ENCODE results near the gene THADA. TPM values are rescaled to one million over a fixed set of nuclear protein-coding genes. Genes with fewer than 3 reads are reported as not detected.
A peak's percentile ranks its signal among the peaks of the same experiment; 100 is the strongest.

The THADA gene
- total and polyA plus RNA-seq, 2 donors (not counting 1 experiment from before 2014, with no cell fraction given) = 9.2 to 36.2 TPM

DNA sequence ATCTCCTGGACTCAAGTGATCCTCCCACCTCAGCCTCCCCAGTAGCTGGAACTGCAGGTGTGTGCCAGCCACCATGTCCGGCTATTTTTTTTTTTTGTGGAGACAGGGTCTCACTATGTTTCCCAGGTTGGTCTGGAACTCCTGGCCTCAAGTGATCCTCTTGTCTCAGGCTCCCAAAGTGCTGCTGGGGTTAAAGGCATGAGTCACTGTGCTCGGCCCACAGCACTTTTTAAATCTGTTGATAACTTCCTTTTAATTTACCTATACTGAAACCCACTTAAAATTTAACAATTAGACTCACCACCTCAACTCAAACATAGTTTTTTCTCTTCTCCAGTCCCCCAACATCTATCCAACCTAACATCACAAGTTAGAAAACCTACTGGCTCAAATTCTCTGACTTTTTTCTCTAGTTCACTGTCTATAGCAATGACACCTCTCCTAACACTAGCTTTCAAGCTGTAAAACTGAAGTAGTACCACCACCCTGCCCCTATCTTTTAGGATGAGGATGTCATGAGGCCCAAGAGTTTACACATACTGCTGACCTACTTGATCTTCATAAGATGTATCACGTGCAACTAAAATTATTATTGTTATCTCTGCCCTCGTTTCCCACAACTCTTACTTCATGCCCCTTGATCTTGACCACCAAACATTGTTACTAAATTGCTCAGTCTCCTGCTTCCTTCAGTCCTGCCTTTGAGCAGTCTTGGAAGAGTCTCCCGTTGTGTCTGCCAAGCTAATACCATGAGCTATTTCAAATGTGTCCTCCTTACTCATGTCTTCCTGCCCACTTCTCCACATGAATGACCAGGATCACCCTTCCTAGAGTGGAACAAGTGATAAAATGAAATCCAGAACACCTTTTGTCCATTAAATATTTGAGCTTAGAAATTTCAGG, 227.1 kb downstream of the THADA start:
- TF ChIP-seq, protein P1, sequence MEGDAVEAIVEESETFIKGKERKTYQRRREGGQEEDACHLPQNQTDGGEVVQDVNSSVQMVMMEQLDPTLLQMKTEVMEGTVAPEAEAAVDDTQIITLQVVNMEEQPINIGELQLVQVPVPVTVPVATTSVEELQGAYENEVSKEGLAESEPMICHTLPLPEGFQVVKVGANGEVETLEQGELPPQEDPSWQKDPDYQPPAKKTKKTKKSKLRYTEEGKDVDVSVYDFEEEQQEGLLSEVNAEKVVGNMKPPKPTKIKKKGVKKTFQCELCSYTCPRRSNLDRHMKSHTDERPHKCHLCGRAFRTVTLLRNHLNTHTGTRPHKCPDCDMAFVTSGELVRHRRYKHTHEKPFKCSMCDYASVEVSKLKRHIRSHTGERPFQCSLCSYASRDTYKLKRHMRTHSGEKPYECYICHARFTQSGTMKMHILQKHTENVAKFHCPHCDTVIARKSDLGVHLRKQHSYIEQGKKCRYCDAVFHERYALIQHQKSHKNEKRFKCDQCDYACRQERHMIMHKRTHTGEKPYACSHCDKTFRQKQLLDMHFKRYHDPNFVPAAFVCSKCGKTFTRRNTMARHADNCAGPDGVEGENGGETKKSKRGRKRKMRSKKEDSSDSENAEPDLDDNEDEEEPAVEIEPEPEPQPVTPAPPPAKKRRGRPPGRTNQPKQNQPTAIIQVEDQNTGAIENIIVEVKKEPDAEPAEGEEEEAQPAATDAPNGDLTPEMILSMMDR (conservative IDR thresholded peaks at IDR 0.05 in 1 of 2, IDR thresholded peaks at IDR 0.05 in 1 of 2; ENCODE audit: low read depth in 1 of 2, low read length in 2 of 2) = no peak
- no peak for TF ChIP-seq EZH2 (IDR thresholded peaks at IDR 0.05; ENCODE audit: low read length, missing control alignments)
- no peak overlapping the region for H3K27ac ChIP-seq (ENCODE audit: insufficient read depth, low read length)
- no peak overlapping the region for H3K4me2 ChIP-seq (ENCODE audit: extremely low read depth, insufficient read depth, low read length)
- H3K9me3 ChIP-seq (ENCODE audit: control insufficient read depth, insufficient read depth, low read depth, low read length) = no peaks in the 10 kb centered on the region
- no peak overlapping the region for H2AFZ ChIP-seq (ENCODE audit: low read length)
- no peak overlapping the region for H3K9ac ChIP-seq (ENCODE audit: insufficient read depth, low read length)
- H3K4me3 ChIP-seq (replicated peaks in 1 of 4; ENCODE audit: control extremely low read depth in 1 of 4, insufficient read depth in 1 of 4, low read depth in 3 of 4, low read length in 4 of 4) = no peak overlapping the region
- peak; percentile 37 to 61 for DNase-seq (ENCODE audit: low read depth in 2 of 2)
- H3K36me3 ChIP-seq (ENCODE audit: control insufficient read depth, insufficient read depth, low read length) = no peaks in the 10 kb centered on the region
- H3K4me1 ChIP-seq (ENCODE audit: control insufficient read depth, extremely low read depth, insufficient read depth, low read length) = no peaks in the 10 kb centered on the region
- H4K20me1 ChIP-seq (ENCODE audit: control insufficient read depth, extremely low read depth, insufficient read depth, low read length) = no peaks in the 10 kb centered on the region
- H3K79me2 ChIP-seq (ENCODE audit: control insufficient read depth, insufficient read depth, low read length) = no peaks in the 10 kb centered on the region
- no peaks in the 10 kb centered on the region for H3K27me3 ChIP-seq (ENCODE audit: control insufficient read depth, insufficient read depth, low read length)

DNA sequence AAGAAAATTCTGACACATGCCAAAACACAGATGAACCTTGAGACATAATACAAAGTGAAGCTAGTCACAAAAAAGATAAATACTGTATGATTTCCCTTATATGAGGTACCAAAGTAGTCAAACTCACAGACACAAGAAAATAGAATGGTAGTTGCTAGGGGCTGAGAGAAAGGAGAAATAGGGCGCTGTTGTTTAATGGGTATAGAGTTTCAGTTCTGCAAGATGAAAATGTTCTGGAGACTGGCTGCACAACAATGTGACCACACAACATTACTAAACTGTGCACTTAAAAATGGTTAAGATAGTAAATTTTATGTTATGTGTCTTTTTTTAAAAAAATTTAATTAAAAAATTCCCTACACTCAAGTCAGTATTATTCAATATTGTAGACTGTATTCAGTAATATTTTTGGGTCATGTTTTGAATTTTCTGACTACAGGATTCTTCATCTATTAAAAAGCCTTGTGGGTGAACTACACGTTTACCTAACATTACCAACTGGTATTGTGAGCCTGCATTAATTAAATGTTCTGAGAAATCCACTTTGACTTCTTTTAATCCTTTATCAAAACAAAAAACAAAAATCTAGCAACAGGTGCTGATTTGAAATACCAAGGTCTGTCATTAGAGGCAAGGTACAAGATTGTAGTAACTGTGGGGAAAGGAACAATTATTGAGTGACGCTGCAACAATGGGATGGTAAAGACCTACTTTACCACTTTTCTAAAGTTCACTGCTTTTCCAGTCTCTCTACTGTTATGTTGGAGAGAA, 228.6 kb downstream of the THADA start:
- Histone ChIP-seq H3K27ac (ENCODE audit: insufficient read depth, low read length) (no peak overlapping the region), H3K9me3 (ENCODE audit: control insufficient read depth, insufficient read depth, low read depth, low read length) (no peaks in the 10 kb centered on the region), H3K4me3 (replicated peaks in 1 of 4; ENCODE audit: control extremely low read depth in 1 of 4, insufficient read depth in 1 of 4, low read depth in 3 of 4, low read length in 4 of 4) (no peak overlapping the region), H4K20me1 (ENCODE audit: control insufficient read depth, extremely low read depth, insufficient read depth, low read length) (no peaks in the 10 kb centered on the region), H3K4me2 (ENCODE audit: extremely low read depth, insufficient read depth, low read length) (no peak overlapping the region), H2AFZ (ENCODE audit: low read length) (no peak overlapping the region), H3K79me2 (ENCODE audit: control insufficient read depth, insufficient read depth, low read length) (no peaks in the 10 kb centered on the region), H3K4me1 (ENCODE audit: control insufficient read depth, extremely low read depth, insufficient read depth, low read length) (no peaks in the 10 kb centered on the region), H3K9ac (ENCODE audit: insufficient read depth, low read length) (no peak overlapping the region), H3K27me3 (ENCODE audit: control insufficient read depth, insufficient read depth, low read length) (no peaks in the 10 kb centered on the region), H3K36me3 (ENCODE audit: control insufficient read depth, insufficient read depth, low read length) (no peaks in the 10 kb centered on the region)
- TF ChIP-seq EZH2 (IDR thresholded peaks at IDR 0.05; ENCODE audit: low read length, missing control alignments) = no peak
- TF ChIP-seq, protein P1 (conservative IDR thresholded peaks at IDR 0.05 in 1 of 2, IDR thresholded peaks at IDR 0.05 in 1 of 2; ENCODE audit: low read depth in 1 of 2, low read length in 2 of 2) = no peak
- no peak for DNase-seq (ENCODE audit: low read depth in 2 of 2)

DNA sequence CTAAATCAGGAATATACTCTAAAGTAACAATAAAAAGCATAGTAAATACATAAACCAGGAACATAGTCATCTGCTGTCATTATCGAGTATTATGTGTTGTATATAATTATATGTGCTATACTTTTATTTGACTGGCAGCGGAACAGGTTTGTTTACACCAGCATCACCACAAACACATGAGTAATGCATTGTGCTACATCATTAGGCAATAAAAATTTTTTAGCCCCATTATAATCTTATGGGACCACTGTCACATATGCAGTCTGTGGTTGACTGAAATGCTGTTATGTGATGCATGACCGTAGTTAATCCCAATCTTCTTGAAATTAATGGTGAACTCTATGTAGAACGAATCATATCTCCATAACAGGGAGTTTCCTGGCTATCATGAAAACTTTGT, 232.7 kb downstream of the THADA start:
- DNase-seq (ENCODE audit: low read depth in 2 of 2) = no peak
- H3K36me3 ChIP-seq (ENCODE audit: control insufficient read depth, insufficient read depth, low read length) = no peaks in the 10 kb centered on the region
- H3K4me3 ChIP-seq (replicated peaks in 1 of 4; ENCODE audit: control extremely low read depth in 1 of 4, insufficient read depth in 1 of 4, low read depth in 3 of 4, low read length in 4 of 4) = no peak overlapping the region
- H4K20me1 ChIP-seq (ENCODE audit: control insufficient read depth, extremely low read depth, insufficient read depth, low read length) = no peaks in the 10 kb centered on the region
- H3K9me3 ChIP-seq (ENCODE audit: control insufficient read depth, insufficient read depth, low read depth, low read length) = no peaks in the 10 kb centered on the region
- no peak overlapping the region for H3K4me2 ChIP-seq (ENCODE audit: extremely low read depth, insufficient read depth, low read length)
- no peaks in the 10 kb centered on the region for H3K4me1 ChIP-seq (ENCODE audit: control insufficient read depth, extremely low read depth, insufficient read depth, low read length)
- no peak for TF ChIP-seq EZH2 (IDR thresholded peaks at IDR 0.05; ENCODE audit: low read length, missing control alignments)
- TF ChIP-seq, protein P1 (conservative IDR thresholded peaks at IDR 0.05 in 1 of 2, IDR thresholded peaks at IDR 0.05 in 1 of 2; ENCODE audit: low read depth in 1 of 2, low read length in 2 of 2) = no peak
- no peak overlapping the region for H3K9ac ChIP-seq (ENCODE audit: insufficient read depth, low read length)
- no peaks in the 10 kb centered on the region for H3K79me2 ChIP-seq (ENCODE audit: control insufficient read depth, insufficient read depth, low read length)
- H2AFZ ChIP-seq (ENCODE audit: low read length) = no peak overlapping the region
- H3K27me3 ChIP-seq (ENCODE audit: control insufficient read depth, insufficient read depth, low read length) = no peaks in the 10 kb centered on the region
- H3K27ac ChIP-seq (ENCODE audit: insufficient read depth, low read length) = no peak overlapping the region
